Stomach (tissue), 4 donors: Measurements from ENCODE around the gene GTF3C2.

Experiments used
- EP300 ChIP-seq: sonication (generic); formaldehyde crosslinking; IDR thresholded peaks from one replicate; pipeline ENCODE4 v1.6.1; 2017; ENCODE audit warnings: antibody characterized with exemption
- POLR2A ChIP-seq, 4 donors: fragments of 450-650 bp; IDR thresholded peaks; one replicate each; pipeline ENCODE4 v1.6.1; 2016; ENCODE audit warnings: antibody characterized with exemption in 4 of 4, control low read depth in 2 of 4, mild to moderate bottlenecking in 1 of 4, moderate library complexity in 1 of 4
- POLR2AphosphoS5 ChIP-seq, 3 donors: sonication (generic); formaldehyde crosslinking; IDR thresholded peaks; one replicate each; pipeline ENCODE4 v1.6.1; 2016; ENCODE audit warnings: antibody characterized with exemption in 3 of 3
- TF ChIP-seq, protein P1 (sequence below), 7 experiments: fragments of 450-650 bp in 4 of 7; fragments of 200-600 bp in 3 of 7; sonication (generic) in 3 of 7; IDR thresholded peaks; one replicate each; pipeline ENCODE4 v1.5.1; 2016 to 2019; ENCODE audit warnings: antibody characterized with exemption in 7 of 7, control low read depth in 2 of 7, mild to moderate bottlenecking in 1 of 7

GRCh38 chr2:27304488-27305240, 51.9 kb downstream of the GTF3C2 start:
- TF ChIP-seq, protein P1, sequence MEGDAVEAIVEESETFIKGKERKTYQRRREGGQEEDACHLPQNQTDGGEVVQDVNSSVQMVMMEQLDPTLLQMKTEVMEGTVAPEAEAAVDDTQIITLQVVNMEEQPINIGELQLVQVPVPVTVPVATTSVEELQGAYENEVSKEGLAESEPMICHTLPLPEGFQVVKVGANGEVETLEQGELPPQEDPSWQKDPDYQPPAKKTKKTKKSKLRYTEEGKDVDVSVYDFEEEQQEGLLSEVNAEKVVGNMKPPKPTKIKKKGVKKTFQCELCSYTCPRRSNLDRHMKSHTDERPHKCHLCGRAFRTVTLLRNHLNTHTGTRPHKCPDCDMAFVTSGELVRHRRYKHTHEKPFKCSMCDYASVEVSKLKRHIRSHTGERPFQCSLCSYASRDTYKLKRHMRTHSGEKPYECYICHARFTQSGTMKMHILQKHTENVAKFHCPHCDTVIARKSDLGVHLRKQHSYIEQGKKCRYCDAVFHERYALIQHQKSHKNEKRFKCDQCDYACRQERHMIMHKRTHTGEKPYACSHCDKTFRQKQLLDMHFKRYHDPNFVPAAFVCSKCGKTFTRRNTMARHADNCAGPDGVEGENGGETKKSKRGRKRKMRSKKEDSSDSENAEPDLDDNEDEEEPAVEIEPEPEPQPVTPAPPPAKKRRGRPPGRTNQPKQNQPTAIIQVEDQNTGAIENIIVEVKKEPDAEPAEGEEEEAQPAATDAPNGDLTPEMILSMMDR (IDR thresholded peaks at IDR 0.05): no peak
- no peak for TF ChIP-seq POLR2A (IDR thresholded peaks at IDR 0.05)
- no peak for TF ChIP-seq POLR2AphosphoS5 (IDR thresholded peaks at IDR 0.05)
- no peak for TF ChIP-seq EP300
